ENCODE data around the gene MYNN.

The MYNN gene

GRCh38 chr3:169827712-169828111 is 54.5 kb downstream of the MYNN start:
- no peak for DNase-seq (ENCODE audit: low read depth in 2 of 2)

DNA sequence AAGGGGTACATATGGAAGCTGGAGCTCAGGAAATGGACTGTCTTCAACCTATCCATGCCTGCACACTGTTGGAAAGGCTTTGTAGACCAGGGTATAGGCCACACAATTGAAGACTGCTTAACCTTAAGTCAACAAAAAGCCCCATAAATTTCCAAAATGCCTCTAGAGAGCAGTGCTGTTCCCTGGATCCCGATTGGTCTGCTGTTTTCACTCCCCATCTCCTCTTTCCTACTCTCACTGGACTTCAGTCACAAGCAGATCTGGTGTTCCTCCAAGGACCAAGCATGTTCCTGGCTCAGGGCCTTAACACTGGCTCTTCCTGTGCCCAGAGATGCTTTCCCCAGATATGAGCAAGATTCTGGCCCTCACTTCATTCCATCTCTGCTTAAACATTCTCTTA is 62.3 kb downstream of the MYNN start:
- DNase-seq (ENCODE audit: low read depth in 2 of 2), result no peak

GRCh38 chr3:169836078-169836941 is 63.1 kb downstream of the MYNN start:
- DNase-seq (ENCODE audit: low read depth in 2 of 2), result no peak

- no peak for DNase-seq (ENCODE audit: low read depth in 2 of 2)
These were observed 63.7 kb downstream of the MYNN start for GRCh38 chr3:169836942-169837275.

- no peak for DNase-seq (ENCODE audit: low read depth in 2 of 2)
These were observed 65.4 kb downstream of the MYNN start for GRCh38 chr3:169838511-169839030.
